ENCODE measurements around the gene MUC5B. TPM values are rescaled to one million over a fixed set of nuclear protein-coding genes. Genes with fewer than 3 reads are reported as not detected.

MUC5B gene
- total RNA-seq, 1 donor from 2014 or later, result not detected

- H3K9me3 Mint-ChIP-seq, result no peaks in the 10 kb centered on the region
- no peak for DNase-seq (ENCODE audit: low spot score)
- H3K27me3 Mint-ChIP-seq (ENCODE audit: insufficient read depth), result no peaks in the 10 kb centered on the region
Observed at GRCh38 chr11:1224491-1225385, 1.9 kb downstream of the MUC5B start.

GRCh38 chr11:1225386-1226225 is 2.7 kb downstream of the MUC5B start:
- H3K4me1 Mint-ChIP-seq (ENCODE audit: low read depth), result no peaks in the 10 kb centered on the region
- H3K27ac Mint-ChIP-seq, result no peak overlapping the region

More at GRCh38 chr11:1224491-1225385, 1.9 kb downstream of the MUC5B start:
- Mint-ChIP-seq H3K4me1 (ENCODE audit: low read depth) (no peaks in the 10 kb centered on the region), H3K36me3 (ENCODE audit: low read depth) (no peaks in the 10 kb centered on the region), H3K27ac (no peak overlapping the region), H3K4me3 (no peak overlapping the region)
- intact Hi-C loops (cut with micrococcal nuclease), result no loop called here

GRCh38 chr11:1226226-1226985 is 3.5 kb downstream of the MUC5B start:
- intact Hi-C loops (cut with micrococcal nuclease), result no loop called here
- DNase-seq (ENCODE audit: low spot score), result no peak
- no peaks in the 10 kb centered on the region for H3K9me3 Mint-ChIP-seq

More at GRCh38 chr11:1225386-1226225, 2.7 kb downstream of the MUC5B start:
- intact Hi-C loops (cut with micrococcal nuclease), result no loop called here
- Mint-ChIP-seq H3K27me3 (ENCODE audit: insufficient read depth) (no peaks in the 10 kb centered on the region), H3K36me3 (ENCODE audit: low read depth) (no peaks in the 10 kb centered on the region), H3K9me3 (no peaks in the 10 kb centered on the region), H3K4me3 (no peak overlapping the region)
- no peak for DNase-seq (ENCODE audit: low spot score)

GRCh38 chr11:1226986-1227550 is 4.2 kb downstream of the MUC5B start:
- DNase-seq (ENCODE audit: low spot score), result no peak
- no peaks in the 10 kb centered on the region for H3K36me3 Mint-ChIP-seq (ENCODE audit: low read depth)
- H3K27ac Mint-ChIP-seq, result no peak overlapping the region
- no peaks in the 10 kb centered on the region for H3K27me3 Mint-ChIP-seq (ENCODE audit: insufficient read depth)
- H3K4me3 Mint-ChIP-seq, result no peak overlapping the region
- intact Hi-C loops (cut with micrococcal nuclease), result no loop called here
- no peaks in the 10 kb centered on the region for H3K4me1 Mint-ChIP-seq (ENCODE audit: low read depth)
- H3K9me3 Mint-ChIP-seq, result no peaks in the 10 kb centered on the region

More at GRCh38 chr11:1226226-1226985, 3.5 kb downstream of the MUC5B start:
- no peaks in the 10 kb centered on the region for H3K36me3 Mint-ChIP-seq (ENCODE audit: low read depth)
- no peaks in the 10 kb centered on the region for H3K4me1 Mint-ChIP-seq (ENCODE audit: low read depth)
- H3K27me3 Mint-ChIP-seq (ENCODE audit: insufficient read depth), result no peaks in the 10 kb centered on the region
- no peak overlapping the region for H3K4me3 Mint-ChIP-seq
- H3K27ac Mint-ChIP-seq, result no peak overlapping the region

GRCh38 chr11:1227551-1228100 is 4.8 kb downstream of the MUC5B start:
- no peak for DNase-seq (ENCODE audit: low spot score)
- Mint-ChIP-seq H3K27ac (no peak overlapping the region), H3K4me3 (no peak overlapping the region), H3K9me3 (no peaks in the 10 kb centered on the region), H3K27me3 (ENCODE audit: insufficient read depth) (no peaks in the 10 kb centered on the region), H3K36me3 (ENCODE audit: low read depth) (no peaks in the 10 kb centered on the region), H3K4me1 (ENCODE audit: low read depth) (no peaks in the 10 kb centered on the region)
- intact Hi-C loops (cut with micrococcal nuclease), result no loop called here

- Mint-ChIP-seq H3K27ac (no peak overlapping the region), H3K9me3 (no peaks in the 10 kb centered on the region), H3K27me3 (ENCODE audit: insufficient read depth) (no peaks in the 10 kb centered on the region), H3K36me3 (ENCODE audit: low read depth) (no peaks in the 10 kb centered on the region), H3K4me1 (ENCODE audit: low read depth) (no peaks in the 10 kb centered on the region), H3K4me3 (no peak overlapping the region)
- intact Hi-C loops (cut with micrococcal nuclease), result no loop called here
- DNase-seq (ENCODE audit: low spot score), result no peak
Observed at GRCh38 chr11:1228101-1228821, 5.4 kb downstream of the MUC5B start.

- H3K4me1 Mint-ChIP-seq (ENCODE audit: low read depth), result no peaks in the 10 kb centered on the region
- H3K27ac Mint-ChIP-seq, result no peak overlapping the region
- H3K9me3 Mint-ChIP-seq, result no peaks in the 10 kb centered on the region
- intact Hi-C loops (cut with micrococcal nuclease), result no loop called here
- H3K4me3 Mint-ChIP-seq, result no peak overlapping the region
- no peaks in the 10 kb centered on the region for H3K27me3 Mint-ChIP-seq (ENCODE audit: insufficient read depth)
- no peak for DNase-seq (ENCODE audit: low spot score)
- H3K36me3 Mint-ChIP-seq (ENCODE audit: low read depth), result no peaks in the 10 kb centered on the region
Observed at GRCh38 chr11:1228921-1229451, 6.1 kb downstream of the MUC5B start.

- no peak overlapping the region for H3K27ac Mint-ChIP-seq
- H3K27me3 Mint-ChIP-seq (ENCODE audit: insufficient read depth), result no peaks in the 10 kb centered on the region
- H3K4me1 Mint-ChIP-seq (ENCODE audit: low read depth), result no peaks in the 10 kb centered on the region
- no peak for DNase-seq (ENCODE audit: low spot score)
- no peak overlapping the region for H3K4me3 Mint-ChIP-seq
- no peaks in the 10 kb centered on the region for H3K9me3 Mint-ChIP-seq
- intact Hi-C loops (cut with micrococcal nuclease), result no loop called here
- H3K36me3 Mint-ChIP-seq (ENCODE audit: low read depth), result no peaks in the 10 kb centered on the region
Observed at GRCh38 chr11:1229471-1230120, 6.7 kb downstream of the MUC5B start.

GRCh38 chr11:1230121-1230455 is 7.2 kb downstream of the MUC5B start:
- intact Hi-C loops (cut with micrococcal nuclease), result no loop called here
- no peak overlapping the region for H3K4me3 Mint-ChIP-seq

GRCh38 chr11:1230456-1231395 is 7.9 kb downstream of the MUC5B start:
- Mint-ChIP-seq H3K4me1 (ENCODE audit: low read depth) (no peaks in the 10 kb centered on the region), H3K27me3 (ENCODE audit: insufficient read depth) (no peaks in the 10 kb centered on the region), H3K4me3 (no peak overlapping the region), H3K36me3 (ENCODE audit: low read depth) (no peaks in the 10 kb centered on the region), H3K9me3 (no peaks in the 10 kb centered on the region), H3K27ac (no peak overlapping the region)
- DNase-seq (ENCODE audit: low spot score), result no peak
- intact Hi-C loops (cut with micrococcal nuclease), result no loop called here

More at GRCh38 chr11:1230121-1230455, 7.2 kb downstream of the MUC5B start:
- Mint-ChIP-seq H3K27ac (no peak overlapping the region), H3K27me3 (ENCODE audit: insufficient read depth) (no peaks in the 10 kb centered on the region), H3K9me3 (no peaks in the 10 kb centered on the region), H3K36me3 (ENCODE audit: low read depth) (no peaks in the 10 kb centered on the region), H3K4me1 (ENCODE audit: low read depth) (no peaks in the 10 kb centered on the region)
- DNase-seq (ENCODE audit: low spot score), result no peak
